ENCODE measurements around the gene INPP5D.

DNA sequence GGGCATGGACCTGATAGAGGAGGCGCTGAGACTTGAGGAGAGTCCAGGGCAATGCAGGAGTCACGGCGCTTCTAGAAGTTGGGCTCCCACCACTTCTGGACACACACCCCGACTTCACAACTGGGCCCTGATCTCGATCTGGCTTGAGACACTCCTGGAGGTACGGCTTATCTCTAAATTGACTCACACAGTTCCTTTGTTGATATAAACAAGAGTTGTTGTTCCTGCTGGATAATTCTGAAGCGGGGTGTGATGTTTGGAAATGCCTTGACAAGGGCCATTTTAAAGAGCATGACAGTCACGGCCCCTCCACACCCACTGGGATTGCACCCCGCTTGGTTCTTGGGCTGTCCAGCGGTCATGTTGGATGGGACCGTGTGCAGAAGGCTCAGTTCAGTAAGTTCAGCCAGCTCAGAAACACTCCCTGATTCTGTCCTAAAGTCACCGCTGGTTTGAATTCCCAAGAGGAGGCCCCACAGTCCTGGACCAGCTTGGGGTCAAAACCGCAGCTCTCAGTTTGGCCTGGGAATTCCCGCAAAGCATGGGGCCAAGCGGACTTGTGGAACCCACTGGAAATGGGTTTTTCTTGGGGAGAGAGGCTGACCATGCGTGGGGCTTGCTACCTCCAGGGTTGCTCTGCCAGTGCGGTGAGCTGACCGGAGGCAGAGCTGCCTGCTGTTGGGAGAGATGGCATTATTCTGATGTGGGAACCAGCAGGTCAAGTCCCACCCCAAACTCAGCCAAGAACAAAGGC, 37.0 kb upstream of the INPP5D start:
- TF ChIP-seq, protein P1, sequence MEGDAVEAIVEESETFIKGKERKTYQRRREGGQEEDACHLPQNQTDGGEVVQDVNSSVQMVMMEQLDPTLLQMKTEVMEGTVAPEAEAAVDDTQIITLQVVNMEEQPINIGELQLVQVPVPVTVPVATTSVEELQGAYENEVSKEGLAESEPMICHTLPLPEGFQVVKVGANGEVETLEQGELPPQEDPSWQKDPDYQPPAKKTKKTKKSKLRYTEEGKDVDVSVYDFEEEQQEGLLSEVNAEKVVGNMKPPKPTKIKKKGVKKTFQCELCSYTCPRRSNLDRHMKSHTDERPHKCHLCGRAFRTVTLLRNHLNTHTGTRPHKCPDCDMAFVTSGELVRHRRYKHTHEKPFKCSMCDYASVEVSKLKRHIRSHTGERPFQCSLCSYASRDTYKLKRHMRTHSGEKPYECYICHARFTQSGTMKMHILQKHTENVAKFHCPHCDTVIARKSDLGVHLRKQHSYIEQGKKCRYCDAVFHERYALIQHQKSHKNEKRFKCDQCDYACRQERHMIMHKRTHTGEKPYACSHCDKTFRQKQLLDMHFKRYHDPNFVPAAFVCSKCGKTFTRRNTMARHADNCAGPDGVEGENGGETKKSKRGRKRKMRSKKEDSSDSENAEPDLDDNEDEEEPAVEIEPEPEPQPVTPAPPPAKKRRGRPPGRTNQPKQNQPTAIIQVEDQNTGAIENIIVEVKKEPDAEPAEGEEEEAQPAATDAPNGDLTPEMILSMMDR (IDR thresholded peaks at IDR 0.05; ENCODE audit: low read depth, low read length) = no peak
- TF ChIP-seq EZH2phosphoT487 (IDR thresholded peaks at IDR 0.05; ENCODE audit: low read depth) = no peak

Data from OCI-LY3 (cell line).